SK-MEL-5 (cell line): ENCODE measurements around the gene TSG101. TPM values are rescaled to one million over a fixed set of nuclear protein-coding genes. Genes with fewer than 3 reads are reported as not detected.

ENCODE experiments used
- DNase-seq: peaks from one replicate; pipeline ENCODE4 v3.0.0-alpha.2; 2016; ENCODE audit warnings: low read depth, low spot score
- in situ Hi-C: cut with HindIII; loops from 2 replicates; pipeline ENCODE4 v1.10.0; 2016; ENCODE audit warnings: low sequenced_read_pairs, high pct_unique_total_duplicates, low pct_unique_long_range_greater_than_20kb
- total RNA-seq: library from RNA; depleted of rRNA; stranded (reverse); fragments of >200 nt; shearing (Covaris generic); gene quantifications from 2 replicates; pipeline ENCODE4 v1.2.3, GENCODE V29; 2014

The TSG101 gene
- total RNA-seq, 1 experiment from 2014 or later: 139 TPM

- DNase-seq: no peak
- in situ Hi-C loops: no loop called here
Measured at GRCh38 chr11:18501629-18502028, 25.1 kb downstream of the TSG101 start.

GRCh38 chr11:18498039-18498438 lies 28.7 kb downstream of the TSG101 start:
- no peak for DNase-seq
- in situ Hi-C loops: no loop called here

- in situ Hi-C loops: no loop called here
- no peak for DNase-seq
Measured at GRCh38 chr11:18495703-18496102, 31.0 kb downstream of the TSG101 start.

GRCh38 chr11:18495271-18495670 lies 31.5 kb downstream of the TSG101 start:
- in situ Hi-C loops: no loop called here
- DNase-seq: no peak

GRCh38 chr11:18493310-18493709 lies 33.4 kb downstream of the TSG101 start:
- DNase-seq: no peak
- in situ Hi-C loops: no loop called here

GRCh38 chr11:18492888-18493287 lies 33.9 kb downstream of the TSG101 start:
- peak; percentile 7 for DNase-seq
- in situ Hi-C loops: no loop called here

GRCh38 chr11:18491924-18492323 lies 34.8 kb downstream of the TSG101 start:
- DNase-seq: no peak
- in situ Hi-C loops: no loop called here

GRCh38 chr11:18490736-18491485 lies 35.8 kb downstream of the TSG101 start:
- in situ Hi-C loops: no loop called here
- no peak for DNase-seq

GRCh38 chr11:18490319-18490718 lies 36.4 kb downstream of the TSG101 start:
- in situ Hi-C loops: no loop called here
- DNase-seq: peak; percentile 42

GRCh38 chr11:18485913-18486528 lies 40.7 kb downstream of the TSG101 start:
- no peak for DNase-seq
- in situ Hi-C loops: no loop called here

GRCh38 chr11:18479063-18479462 lies 47.7 kb downstream of the TSG101 start:
- in situ Hi-C loops: no loop called here
- no peak for DNase-seq

GRCh38 chr11:18472587-18472986 lies 54.2 kb downstream of the TSG101 start:
- no peak for DNase-seq
- in situ Hi-C loops: no loop called here

GRCh38 chr11:18471995-18472394 lies 54.7 kb downstream of the TSG101 start:
- no peak for DNase-seq
- in situ Hi-C loops: no loop called here

GRCh38 chr11:18468961-18469360 lies 57.8 kb downstream of the TSG101 start:
- DNase-seq: no peak
- in situ Hi-C loops: no loop called here

GRCh38 chr11:18468059-18468458 lies 58.7 kb downstream of the TSG101 start:
- in situ Hi-C loops: no loop called here
- DNase-seq: no peak

GRCh38 chr11:18466402-18466801 lies 60.3 kb downstream of the TSG101 start:
- DNase-seq: no peak
- in situ Hi-C loops: no loop called here

- DNase-seq: no peak
- in situ Hi-C loops: no loop called here
Measured at GRCh38 chr11:18463439-18463838, 63.3 kb downstream of the TSG101 start.

GRCh38 chr11:18461909-18462308 lies 64.8 kb downstream of the TSG101 start:
- in situ Hi-C loops: no loop called here
- no peak for DNase-seq

- in situ Hi-C loops: no loop called here
- no peak for DNase-seq
Measured at GRCh38 chr11:18459634-18460033, 67.1 kb downstream of the TSG101 start.
